OCI-LY7 (cell line): ENCODE measurements around the gene ANO2. TPM values are rescaled to one million over a fixed set of nuclear protein-coding genes. Genes with fewer than 3 reads are reported as not detected.

Experiments
- BruUV-seq: library from RNA; stranded (reverse); fragments of 400-500 nt; replicated peaks from 2 replicates; lab custom pipeline; 2021; lab: Mats Ljungman, UMichigan
- CTCF ChIA-PET: fragments of 300-600 bp; sonication (Branson Sonifier 250); formaldehyde crosslinking; loops from one replicate; lab custom pipeline; 2022; ENCODE audit warnings: antibody characterized with exemption; ENCODE audit not compliant: unreplicated experiment; lab: Charles Lee
- POLR2A ChIA-PET: fragments of 300-600 bp; sonication (Branson Sonifier 250); formaldehyde crosslinking; loops from one replicate; lab custom pipeline; 2022; ENCODE audit warnings: antibody characterized with exemption; lab: Charles Lee
- DNase-seq: peaks from one replicate; pipeline ENCODE4 v3.0.0-alpha.2; 2015; ENCODE audit warnings: low spot score
- H2AFZ ChIP-seq: fragments of 200-600 bp; sonication (generic), shearing (Covaris generic); 2 replicates; pipeline ENCODE4 v1.6.1; 2014; ENCODE audit warnings: mild to moderate bottlenecking, antibody characterized with exemption, low read length, moderate library complexity
- H3K27ac ChIP-seq: fragments of 200-600 bp; sonication (generic); 2 replicates; pipeline ENCODE4 v1.5.1; 2014; ENCODE audit warnings: mixed run types, low read depth, mild to moderate bottlenecking, moderate library complexity, low read length, inconsistent platforms; ENCODE audit not compliant: poor library complexity, severe bottlenecking
- H3K36me3 ChIP-seq: fragments of 200-600 bp; sonication (generic); 2 replicates; pipeline ENCODE4 v1.6.1; 2014; ENCODE audit warnings: mild to moderate bottlenecking, antibody characterized with exemption, low read length, moderate library complexity, mixed read lengths; ENCODE audit not compliant: insufficient read depth
- H3K4me1 ChIP-seq: fragments of 200-600 bp; sonication (generic); 2 replicates; pipeline ENCODE4 v1.5.1; 2014; ENCODE audit warnings: mild to moderate bottlenecking, low read length; ENCODE audit not compliant: insufficient read depth, poor library complexity, severe bottlenecking
- H3K4me2 ChIP-seq: fragments of 200-600 bp; sonication (generic); 2 replicates; pipeline ENCODE4 v1.6.1; 2014; ENCODE audit warnings: mild to moderate bottlenecking, low read length
- H3K4me3 ChIP-seq: fragments of 200-600 bp; sonication (generic); 2 replicates; pipeline ENCODE4 v1.5.1; 2014; ENCODE audit warnings: mild to moderate bottlenecking, low read depth, low read length; ENCODE audit not compliant: poor library complexity, severe bottlenecking
- H3K79me2 ChIP-seq: fragments of 200-600 bp; sonication (generic); 2 replicates; pipeline ENCODE4 v1.6.1; 2016; ENCODE audit warnings: low read depth, mild to moderate bottlenecking, low read length, moderate library complexity, mixed read lengths; ENCODE audit not compliant: insufficient read depth
- H3K9me2 ChIP-seq: fragments of 200-600 bp; sonication (generic); 2 replicates; pipeline ENCODE4 v1.6.1; 2016; ENCODE audit warnings: mild to moderate bottlenecking, low read length, mixed read lengths; ENCODE audit not compliant: insufficient read depth
- H3K9me3 ChIP-seq: fragments of 200-600 bp; sonication (generic); 2 replicates; pipeline ENCODE4 v1.6.1; 2014; ENCODE audit warnings: mild to moderate bottlenecking, mixed run types, low read length, mixed read lengths
- H4K20me1 ChIP-seq: fragments of 200-600 bp; sonication (generic); 2 replicates; pipeline ENCODE4 v1.6.1; 2014; ENCODE audit warnings: mild to moderate bottlenecking, antibody characterized with exemption, low read length, moderate library complexity, mixed read lengths; ENCODE audit not compliant: insufficient read depth
- CTCF ChIP-seq: fragments of 200-600 bp; sonication (generic); conservative IDR thresholded peaks from 2 replicates; pipeline ENCODE4 v1.5.1; 2014; ENCODE audit warnings: mild to moderate bottlenecking, antibody characterized with exemption, low read length, moderate library complexity, mixed read lengths
- EZH2phosphoT487 ChIP-seq: fragments of 200-600 bp; sonication (generic); IDR thresholded peaks from 2 replicates; pipeline ENCODE4 v1.6.1; 2018; ENCODE audit warnings: low read depth, borderline replicate concordance, mild to moderate bottlenecking, mixed run types, antibody characterized with exemption, low read length, moderate library complexity, mixed read lengths
- intact Hi-C: fragments of 100-400 bp; cut with micrococcal nuclease; formaldehyde crosslinking; loops from one replicate; pipeline ENCODE4 v1.10.0; 2022; ENCODE audit not compliant: unreplicated experiment
- total RNA-seq, 2 experiments: library from RNA; depleted of rRNA in 1 of 2; stranded (reverse); fragments of >200 nt in 1 of 2; shearing (Covaris generic) in 1 of 2; gene quantifications; 2 replicates each; pipeline ENCODE4 v1.2.3, GENCODE V29; 2014 to 2022

Gene ANO2
- total RNA-seq, 2 experiments from 2014 or later, result not detected

- TF ChIP-seq CTCF (no peak), EZH2phosphoT487 (no peak)
- Histone ChIP-seq H3K9me3 (no peaks in the 10 kb centered on the region), H3K4me3 (no peak overlapping the region), H4K20me1 (no peaks in the 10 kb centered on the region), H2AFZ (no peak overlapping the region), H3K27ac (no peak overlapping the region), H3K9me2 (no peaks in the 10 kb centered on the region), H3K36me3 (no peaks in the 10 kb centered on the region), H3K4me2 (no peak overlapping the region), H3K79me2 (no peaks in the 10 kb centered on the region), H3K4me1 (no peaks in the 10 kb centered on the region)
- no TSS peak for BruUV-seq
- no peak for DNase-seq
- intact Hi-C loops, result no loop called here
- ChIA-PET POLR2A (no interaction called here), CTCF (no interaction called here)
These were observed 409.5 kb downstream of the ANO2 start for GRCh38 chr12:5535541-5535940.

- no peaks in the 10 kb centered on the region for H3K9me3 ChIP-seq
- H3K4me3 ChIP-seq, result no peak overlapping the region
- no peaks in the 10 kb centered on the region for H3K4me1 ChIP-seq
- CTCF ChIA-PET, result no interaction called here
- no TSS peak for BruUV-seq
- H4K20me1 ChIP-seq, result no peaks in the 10 kb centered on the region
- H3K27ac ChIP-seq, result no peak overlapping the region
- H3K4me2 ChIP-seq, result no peak overlapping the region
- DNase-seq, result no peak
- H3K36me3 ChIP-seq, result no peaks in the 10 kb centered on the region
- POLR2A ChIA-PET, result no interaction called here
- TF ChIP-seq CTCF, result no peak
- TF ChIP-seq EZH2phosphoT487, result no peak
- H3K9me2 ChIP-seq, result no peaks in the 10 kb centered on the region
- H3K79me2 ChIP-seq, result no peaks in the 10 kb centered on the region
- intact Hi-C loops, result no loop called here
- no peak overlapping the region for H2AFZ ChIP-seq
These were observed 410.4 kb downstream of the ANO2 start for GRCh38 chr12:5534426-5535199.

GRCh38 chr12:5533368-5533767 is 411.7 kb downstream of the ANO2 start:
- TF ChIP-seq CTCF (no peak), EZH2phosphoT487 (no peak)
- BruUV-seq, result no TSS peak
- Histone ChIP-seq H3K79me2 (no peaks in the 10 kb centered on the region), H4K20me1 (no peaks in the 10 kb centered on the region), H3K4me1 (no peaks in the 10 kb centered on the region), H3K4me3 (no peak overlapping the region), H3K9me2 (no peaks in the 10 kb centered on the region), H3K27ac (no peak overlapping the region), H3K4me2 (no peak overlapping the region), H3K9me3 (no peaks in the 10 kb centered on the region), H3K36me3 (no peaks in the 10 kb centered on the region), H2AFZ (no peak overlapping the region)
- ChIA-PET POLR2A (no interaction called here), CTCF (no interaction called here)
- no peak for DNase-seq
- intact Hi-C loops, result no loop called here
